KMS-11 (cell line): ENCODE results near the gene ZNF311.
"Not testable (repeated sequence)": the region's sequence is repeated elsewhere in the genome, so short reads cannot be mapped to it uniquely, and the experiment has no call there.

Experiments
- H2AFZ ChIP-seq: fragments of 200-600 bp; sonication (generic); 2 replicates; pipeline ENCODE4 v1.6.1; 2016; ENCODE audit warnings: antibody characterized with exemption, mixed run types, low read depth
- H3K27ac ChIP-seq: fragments of 200-600 bp; sonication (generic); 2 replicates; pipeline ENCODE4 v1.6.1; 2016; ENCODE audit warnings: mild to moderate bottlenecking, mixed run types
- H3K27me3 ChIP-seq: fragments of 200-600 bp; sonication (generic); 2 replicates; pipeline ENCODE4 v1.6.1; 2017; ENCODE audit warnings: mild to moderate bottlenecking, low read depth, mixed run types, moderate library complexity; ENCODE audit not compliant: insufficient read depth
- H3K36me3 ChIP-seq: fragments of 200-600 bp; sonication (generic); 2 replicates; pipeline ENCODE4 v1.6.1; 2017; ENCODE audit warnings: mild to moderate bottlenecking, mixed run types; ENCODE audit not compliant: insufficient read depth
- H3K4me1 ChIP-seq: fragments of 200-600 bp; sonication (generic); 2 replicates; pipeline ENCODE4 v1.6.1; 2016; ENCODE audit warnings: mild to moderate bottlenecking, low read depth, mixed run types; ENCODE audit not compliant: poor library complexity, severe bottlenecking
- H3K4me2 ChIP-seq: fragments of 200-600 bp; sonication (generic); 2 replicates; pipeline ENCODE4 v1.7.0; 2016; ENCODE audit warnings: mild to moderate bottlenecking, mixed run types
- H3K4me3 ChIP-seq: fragments of 200-600 bp; sonication (generic); IDR thresholded peaks from 2 replicates; pipeline ENCODE4 v1.6.1; 2017; ENCODE audit warnings: low read depth, low read length, mixed read lengths; ENCODE audit not compliant: insufficient read depth
- H3K79me2 ChIP-seq: fragments of 200-600 bp; sonication (generic); 2 replicates; pipeline ENCODE4 v1.6.1; 2016; ENCODE audit warnings: low read depth, mixed run types; ENCODE audit not compliant: insufficient read depth
- H3K9ac ChIP-seq: fragments of 200-600 bp; sonication (generic); 2 replicates; pipeline ENCODE4 v1.6.1; 2016; ENCODE audit warnings: mild to moderate bottlenecking, mixed run types
- H4K20me1 ChIP-seq: fragments of 200-600 bp; sonication (generic); 2 replicates; pipeline ENCODE4 v1.6.1; 2016; ENCODE audit warnings: mild to moderate bottlenecking, mixed run types; ENCODE audit not compliant: insufficient read depth
- CTCF ChIP-seq: fragments of 200-600 bp; sonication (generic); conservative IDR thresholded peaks from 2 replicates; pipeline ENCODE4 v1.6.1; 2017; ENCODE audit warnings: low read depth, mild to moderate bottlenecking, antibody characterized with exemption, low read length, moderate library complexity, mixed read lengths

ZNF311 gene

GRCh38 chr6:28965706-28966105 is 39.4 kb downstream of the ZNF311 start:
- no peak overlapping the region for H3K4me3 ChIP-seq
- H3K4me1 ChIP-seq: no peaks in the 10 kb centered on the region
- H4K20me1 ChIP-seq: no peaks in the 10 kb centered on the region
- H3K27me3 ChIP-seq: no peaks in the 10 kb centered on the region
- H3K36me3 ChIP-seq: no peaks in the 10 kb centered on the region
- TF ChIP-seq CTCF: no peak
- no peaks in the 10 kb centered on the region for H3K79me2 ChIP-seq
- H2AFZ ChIP-seq: no peak overlapping the region
- no peak overlapping the region for H3K4me2 ChIP-seq
- H3K27ac ChIP-seq: no peak overlapping the region
- H3K9ac ChIP-seq: no peak overlapping the region

GRCh38 chr6:28960846-28961500 is 44.1 kb downstream of the ZNF311 start:
- no peak overlapping the region for H3K4me2 ChIP-seq
- no peaks in the 10 kb centered on the region for H3K4me1 ChIP-seq
- no peaks in the 10 kb centered on the region for H3K36me3 ChIP-seq
- H3K4me3 ChIP-seq: no peak overlapping the region
- H3K9ac ChIP-seq: no peak overlapping the region
- no peaks in the 10 kb centered on the region for H4K20me1 ChIP-seq
- no peak for TF ChIP-seq CTCF
- H3K27ac ChIP-seq: no peak overlapping the region
- no peak overlapping the region for H2AFZ ChIP-seq
- H3K27me3 ChIP-seq: no peaks in the 10 kb centered on the region
- no peaks in the 10 kb centered on the region for H3K79me2 ChIP-seq

- H3K9ac ChIP-seq, H3K4me1 ChIP-seq, H3K4me2 ChIP-seq, H2AFZ ChIP-seq, H3K36me3 ChIP-seq, H3K27me3 ChIP-seq, H4K20me1 ChIP-seq, H3K4me3 ChIP-seq, H3K79me2 ChIP-seq, H3K27ac ChIP-seq: not testable (repeated sequence)
Observed at GRCh38 chr6:28958561-28959243, 46.4 kb downstream of the ZNF311 start.

- not testable (repeated sequence) for H3K4me1 ChIP-seq, H3K79me2 ChIP-seq, H3K27me3 ChIP-seq, H2AFZ ChIP-seq, H4K20me1 ChIP-seq, H3K27ac ChIP-seq, H3K4me2 ChIP-seq, H3K4me3 ChIP-seq, H3K9ac ChIP-seq, H3K36me3 ChIP-seq
Observed at GRCh38 chr6:28957795-28958314, 47.3 kb downstream of the ZNF311 start.

- Histone ChIP-seq H3K4me3 (no peak overlapping the region), H3K4me2 (no peak overlapping the region), H3K27me3 (no peaks in the 10 kb centered on the region), H3K9ac (no peak overlapping the region), H4K20me1 (no peaks in the 10 kb centered on the region), H3K79me2 (no peaks in the 10 kb centered on the region), H3K4me1 (peaks cover 10% of the 10 kb centered on the region), H3K36me3 (no peaks in the 10 kb centered on the region), H3K27ac (no peak overlapping the region), H2AFZ (no peak overlapping the region)
- TF ChIP-seq CTCF: no peak
Observed at GRCh38 chr6:28956331-28956730, 48.8 kb downstream of the ZNF311 start.
